ENCODE data around the gene ADNP2.

Gene ADNP2

GRCh38 chr18:80086281-80086680, 22.8 kb upstream of the ADNP2 start:
- DNase-seq: no peak
- TF ChIP-seq POLR2A (IDR thresholded peaks at IDR 0.05; ENCODE audit: low read length) (no peak), GATA1 (IDR thresholded peaks at IDR 0.05; ENCODE audit: low read depth, low read length) (no peak)

- DNase-seq: no peak
These were observed 21.0 kb upstream of the ADNP2 start for GRCh38 chr18:80088036-80088435.

GRCh38 chr18:80088823-80089222, 20.2 kb upstream of the ADNP2 start:
- no peak for TF ChIP-seq GATA1 (IDR thresholded peaks at IDR 0.05; ENCODE audit: low read depth, low read length)
- peak; percentile 40 to 45 for DNase-seq

More at GRCh38 chr18:80088036-80088435, 21.0 kb upstream of the ADNP2 start:
- TF ChIP-seq GATA1 (IDR thresholded peaks at IDR 0.05; ENCODE audit: low read depth, low read length): no peak
- TF ChIP-seq POLR2A (IDR thresholded peaks at IDR 0.05; ENCODE audit: low read length): no peak

GRCh38 chr18:80095414-80095813, 13.6 kb upstream of the ADNP2 start:
- DNase-seq: no peak
- no peak for TF ChIP-seq GATA1 (IDR thresholded peaks at IDR 0.05; ENCODE audit: low read depth, low read length)
- TF ChIP-seq POLR2A (IDR thresholded peaks at IDR 0.05; ENCODE audit: low read length): no peak

GRCh38 chr18:80096032-80096565, 13.0 kb upstream of the ADNP2 start:
- no peak for DNase-seq

GRCh38 chr18:80097201-80097600, 11.9 kb upstream of the ADNP2 start:
- no peak for DNase-seq
- TF ChIP-seq GATA1 (IDR thresholded peaks at IDR 0.05; ENCODE audit: low read depth, low read length): no peak
- no peak for TF ChIP-seq POLR2A (IDR thresholded peaks at IDR 0.05; ENCODE audit: low read length)

More at GRCh38 chr18:80096032-80096565, 13.0 kb upstream of the ADNP2 start:
- no peak for TF ChIP-seq POLR2A (IDR thresholded peaks at IDR 0.05; ENCODE audit: low read length)
- TF ChIP-seq GATA1 (IDR thresholded peaks at IDR 0.05; ENCODE audit: low read depth, low read length): no peak

- DNase-seq: no peak
- TF ChIP-seq GATA1 (IDR thresholded peaks at IDR 0.05; ENCODE audit: low read depth, low read length) (no peak), POLR2A (IDR thresholded peaks at IDR 0.05; ENCODE audit: low read length) (no peak)
These were observed 5.8 kb upstream of the ADNP2 start for GRCh38 chr18:80103231-80103630.

GRCh38 chr18:80104364-80104779, 4.7 kb upstream of the ADNP2 start:
- TF ChIP-seq POLR2A (IDR thresholded peaks at IDR 0.05; ENCODE audit: low read length) (no peak), GATA1 (IDR thresholded peaks at IDR 0.05; ENCODE audit: low read depth, low read length) (no peak)
- peak; percentile 19 to 25 for DNase-seq

- no peak for TF ChIP-seq POLR2A (IDR thresholded peaks at IDR 0.05; ENCODE audit: low read length)
- no peak for TF ChIP-seq GATA1 (IDR thresholded peaks at IDR 0.05; ENCODE audit: low read depth, low read length)
- DNase-seq: peak; percentile 53 to 75
These were observed 3.5 kb upstream of the ADNP2 start for GRCh38 chr18:80105369-80106167.

- DNase-seq: no peak
- no peak for TF ChIP-seq POLR2A (IDR thresholded peaks at IDR 0.05; ENCODE audit: low read length)
- no peak for TF ChIP-seq GATA1 (IDR thresholded peaks at IDR 0.05; ENCODE audit: low read depth, low read length)
These were observed 2.5 kb upstream of the ADNP2 start for GRCh38 chr18:80106482-80107051.

- DNase-seq: peak; percentile 34 to 39
- TF ChIP-seq POLR2A (IDR thresholded peaks at IDR 0.05; ENCODE audit: low read length) (no peak), GATA1 (IDR thresholded peaks at IDR 0.05; ENCODE audit: low read depth, low read length) (no peak)
These were observed 1.6 kb upstream of the ADNP2 start for GRCh38 chr18:80107426-80107825.

- peak in 1 of 2 experiments; percentile 39 for DNase-seq
- TF ChIP-seq POLR2A (IDR thresholded peaks at IDR 0.05; ENCODE audit: low read length) (no peak), GATA1 (IDR thresholded peaks at IDR 0.05; ENCODE audit: low read depth, low read length) (no peak)
These were observed 933 bp upstream of the ADNP2 start for GRCh38 chr18:80108121-80108536.

GRCh38 chr18:80109676-80110078, 615 bp downstream of the ADNP2 start:
- TF ChIP-seq POLR2A (IDR thresholded peaks at IDR 0.05; ENCODE audit: low read length): no peak
- TF ChIP-seq GATA1 (IDR thresholded peaks at IDR 0.05; ENCODE audit: low read depth, low read length): no peak
- DNase-seq: peak; percentile 57 to 74

- DNase-seq: no peak
- TF ChIP-seq GATA1 (IDR thresholded peaks at IDR 0.05; ENCODE audit: low read depth, low read length): no peak
- no peak for TF ChIP-seq POLR2A (IDR thresholded peaks at IDR 0.05; ENCODE audit: low read length)
These were observed 3.7 kb downstream of the ADNP2 start for GRCh38 chr18:80112624-80113248.

Data from erythroblast (primary cell).